WTC11 (cell line): ENCODE data around the gene PLXND1. TPM values are rescaled to one million over a fixed set of nuclear protein-coding genes. Genes with fewer than 3 reads are reported as not detected.

ENCODE experiments used
- ATAC-seq: fragments of 200-7000 bp; cut with Tn5 transposase; 2 replicates; pipeline ENCODE4 v1.10.0; 2021; ENCODE audit warnings: mild to moderate bottlenecking, moderate library complexity
- CTCF ChIA-PET: fragments of 300-600 bp; sonication (Branson Sonifier 250); formaldehyde crosslinking; loops from one replicate; lab custom pipeline; 2021; ENCODE audit warnings: antibody characterized with exemption; lab: Charles Lee
- POLR2A ChIA-PET: fragments of 350-600 bp; sonication (Branson Sonifier 250); formaldehyde crosslinking; loops from one replicate; lab custom pipeline; 2021; ENCODE audit warnings: antibody characterized with exemption; lab: Charles Lee
- DNase-seq: peaks from one replicate; pipeline ENCODE4 v3.0.0; 2021; ENCODE audit warnings: low spot score
- H3K27ac Mint-ChIP-seq: 2 replicates; pipeline ENCODE4 v1.8.0; 2021; ENCODE audit warnings: mixed read lengths
- H3K27me3 Mint-ChIP-seq: 2 replicates; pipeline ENCODE4 v1.8.0; 2021; ENCODE audit warnings: low read depth, mild to moderate bottlenecking, moderate library complexity, mixed read lengths
- H3K36me3 Mint-ChIP-seq: 2 replicates; pipeline ENCODE4 v1.8.0; 2021; ENCODE audit warnings: mixed read lengths
- H3K4me1 Mint-ChIP-seq: 2 replicates; pipeline ENCODE4 v1.8.0; 2022; ENCODE audit warnings: mixed read lengths
- H3K4me3 Mint-ChIP-seq: 2 replicates; pipeline ENCODE4 v1.8.0; 2021; ENCODE audit warnings: mild to moderate bottlenecking, moderate library complexity, mixed read lengths
- H3K9me3 Mint-ChIP-seq: 2 replicates; pipeline ENCODE4 v1.8.0; 2021; ENCODE audit warnings: mixed read lengths
- ATF1 ChIP-seq: sonication (generic); formaldehyde crosslinking; IDR thresholded peaks from 2 replicates; pipeline ENCODE4 v1.8.1; 2023; ENCODE audit warnings: mild to moderate bottlenecking, moderate library complexity, missing genetic modification reagents
- ATF2 ChIP-seq: sonication (generic); formaldehyde crosslinking; IDR thresholded peaks from 2 replicates; pipeline ENCODE4 v1.8.1; 2022; ENCODE audit warnings: low read depth, missing genetic modification reagents, borderline replicate concordance
- CBFB ChIP-seq: sonication (generic); formaldehyde crosslinking; IDR thresholded peaks from 2 replicates; pipeline ENCODE4 v1.8.1; 2022; ENCODE audit warnings: mild to moderate bottlenecking, low read depth, missing genetic modification reagents
- E2F1 ChIP-seq: sonication (generic); formaldehyde crosslinking; IDR thresholded peaks from 2 replicates; pipeline ENCODE4 v1.8.0; 2022; ENCODE audit warnings: mild to moderate bottlenecking, missing genetic modification reagents
- E2F4 ChIP-seq: sonication (generic); formaldehyde crosslinking; IDR thresholded peaks from 2 replicates; pipeline ENCODE4 v1.8.1; 2022; ENCODE audit warnings: low read depth, mild to moderate bottlenecking, moderate library complexity, missing genetic modification reagents, borderline replicate concordance
- IRF1 ChIP-seq: sonication (generic); formaldehyde crosslinking; IDR thresholded peaks from 2 replicates; pipeline ENCODE4 v1.8.0; 2023; ENCODE audit warnings: missing genetic modification reagents
- JAZF1 ChIP-seq: fragments of 250-450 bp; sonication (Bioruptor Pico); IDR thresholded peaks from 2 replicates; pipeline ENCODE4 v1.9.0; 2021; ENCODE audit warnings: moderate library complexity, mild to moderate bottlenecking, inconsistent platforms
- MLX ChIP-seq: sonication (generic); formaldehyde crosslinking; IDR thresholded peaks from 2 replicates; pipeline ENCODE4 v1.8.1; 2023; ENCODE audit warnings: mild to moderate bottlenecking, missing genetic modification reagents, moderate library complexity
- MYBL2 ChIP-seq: sonication (generic); formaldehyde crosslinking; IDR thresholded peaks from 2 replicates; pipeline ENCODE4 v1.8.1; 2023; ENCODE audit warnings: mild to moderate bottlenecking, moderate library complexity, missing genetic modification reagents
- NFATC4 ChIP-seq: fragments of 250-450 bp; sonication (Bioruptor Pico); IDR thresholded peaks from 2 replicates; pipeline ENCODE4 v1.9.0; 2021; ENCODE audit warnings: mild to moderate bottlenecking
- NFYB ChIP-seq: sonication (generic); formaldehyde crosslinking; conservative IDR thresholded peaks from 2 replicates; pipeline ENCODE4 v1.8.0; 2022; ENCODE audit warnings: low read depth, missing genetic modification reagents
- NR2C2 ChIP-seq: sonication (generic); formaldehyde crosslinking; IDR thresholded peaks from 2 replicates; pipeline ENCODE4 v1.8.0; 2022; ENCODE audit warnings: mild to moderate bottlenecking, missing genetic modification reagents
- PRRX2 ChIP-seq: fragments of 250-450 bp; sonication (Bioruptor Pico); IDR thresholded peaks from 2 replicates; pipeline ENCODE4 v1.8.0; 2021; ENCODE audit warnings: mild to moderate bottlenecking
- TP53 ChIP-seq: sonication (generic); formaldehyde crosslinking; IDR thresholded peaks from 2 replicates; pipeline ENCODE4 v1.8.1; 2023; ENCODE audit warnings: mild to moderate bottlenecking, missing genetic modification reagents
- ZBTB21 ChIP-seq: sonication (generic); formaldehyde crosslinking; IDR thresholded peaks from 2 replicates; pipeline ENCODE4 v1.8.1; 2023; ENCODE audit warnings: mild to moderate bottlenecking, missing genetic modification reagents, borderline replicate concordance
- ZMAT4 ChIP-seq: fragments of 250-450 bp; sonication (Bioruptor Pico); IDR thresholded peaks from 2 replicates; pipeline ENCODE4 v1.9.0; 2021; ENCODE audit warnings: mild to moderate bottlenecking
- ZNF263 ChIP-seq: sonication (generic); formaldehyde crosslinking; IDR thresholded peaks from 2 replicates; pipeline ENCODE4 v1.8.1; 2022; ENCODE audit warnings: low read depth, mild to moderate bottlenecking, moderate library complexity, missing genetic modification reagents
- ZNF281 ChIP-seq: sonication (generic); formaldehyde crosslinking; IDR thresholded peaks from 2 replicates; pipeline ENCODE4 v1.8.0; 2023; ENCODE audit warnings: mild to moderate bottlenecking, missing genetic modification reagents
- total RNA-seq: library from RNA; stranded (reverse); gene quantifications from 3 replicates; pipeline ENCODE4 v1.2.3, GENCODE V29; 2021

PLXND1 gene
- total RNA-seq, 1 experiment from 2014 or later: 56.7 TPM

GRCh38 chr3:129569856-129570255 is 36.6 kb downstream of the PLXND1 start:
- H3K9me3 Mint-ChIP-seq: no peaks in the 10 kb centered on the region
- DNase-seq: no peak
- peaks cover 6% of the 10 kb centered on the region for H3K4me1 Mint-ChIP-seq
- ATAC-seq: no peak
- no peaks in the 10 kb centered on the region for H3K27me3 Mint-ChIP-seq
- CTCF ChIA-PET: no interaction called here
- POLR2A ChIA-PET: no interaction called here
- H3K27ac Mint-ChIP-seq: no peak overlapping the region
- no peak overlapping the region for H3K4me3 Mint-ChIP-seq
- H3K36me3 Mint-ChIP-seq: peaks cover 3% of the 10 kb centered on the region; the same call in 1 of the 2 replicates
- no peak for TF ChIP-seq E2F4 (CRISPR knock-in tag)
- TF ChIP-seq ZMAT4 (CRISPR knock-in tag): no peak
- no peak for TF ChIP-seq PRRX2 (CRISPR knock-in tag)
- TF ChIP-seq TP53 (CRISPR knock-in tag): no peak
- no peak for TF ChIP-seq MLX
- TF ChIP-seq MYBL2 (CRISPR knock-in tag): no peak
- no peak for TF ChIP-seq CBFB (CRISPR knock-in tag)
- TF ChIP-seq IRF1 (CRISPR knock-in tag): no peak

- CTCF ChIA-PET: interaction anchor here (3.1 kb wide), 1 partner anchor 78 kb away, joined by 17 read pairs; no protein-coding TSS in a partner anchor
- Mint-ChIP-seq H3K4me1 (peaks cover under 1% of the 10 kb centered on the region), H3K27me3 (no peaks in the 10 kb centered on the region), H3K9me3 (no peaks in the 10 kb centered on the region), H3K36me3 (peaks cover 3% of the 10 kb centered on the region; the same call in 1 of the 2 replicates), H3K4me3 (no peak overlapping the region), H3K27ac (no peak overlapping the region)
- no peak for DNase-seq
- POLR2A ChIA-PET: no interaction called here
- no peak for ATAC-seq
- no peak for TF ChIP-seq ZBTB21 (CRISPR knock-in tag)
- no peak for TF ChIP-seq ATF2 (CRISPR knock-in tag)
- TF ChIP-seq ATF1: no peak
- no peak for TF ChIP-seq NFATC4 (CRISPR knock-in tag)
- no peak for TF ChIP-seq MLX
- TF ChIP-seq ZNF263 (CRISPR knock-in tag): no peak
- TF ChIP-seq E2F1 (CRISPR knock-in tag): no peak
- TF ChIP-seq NR2C2: no peak
- no peak for TF ChIP-seq E2F4 (CRISPR knock-in tag)
- no peak for TF ChIP-seq NFYB
- TF ChIP-seq JAZF1 (CRISPR knock-in tag): no peak
- no peak for TF ChIP-seq ZNF281 (CRISPR knock-in tag)
Observed at GRCh38 chr3:129567939-129568338, 38.5 kb downstream of the PLXND1 start.
